Ishikawa (cell line): Measurements from ENCODE around the gene ADGRL3.

Experiments
- CREB1 ChIP-seq: IDR thresholded peaks from 2 replicates; pipeline ENCODE4 v1.6.1; 2012; ENCODE audit warnings: low read depth
- EGR1 ChIP-seq: IDR thresholded peaks from 2 replicates; pipeline ENCODE4 v1.6.1; 2012
- EP300 ChIP-seq: IDR thresholded peaks from 2 replicates; pipeline ENCODE4 v1.6.1; 2012; ENCODE audit warnings: borderline replicate concordance
- FOXM1 ChIP-seq: IDR thresholded peaks from 2 replicates; pipeline ENCODE4 v1.6.1; 2012; ENCODE audit warnings: low read depth, borderline replicate concordance
- NFIC ChIP-seq: IDR thresholded peaks from 2 replicates; pipeline ENCODE4 v1.6.1; 2012
- RAD21 ChIP-seq: IDR thresholded peaks from 2 replicates; pipeline ENCODE4 v1.6.1; 2012; ENCODE audit warnings: low read depth
- REST ChIP-seq: IDR thresholded peaks from 2 replicates; pipeline ENCODE4 v1.6.1; 2012; ENCODE audit warnings: low read depth, mild to moderate bottlenecking
- TAF1 ChIP-seq: IDR thresholded peaks from 2 replicates; pipeline ENCODE4 v1.6.1; 2012; ENCODE audit warnings: low read depth, mild to moderate bottlenecking
- TCF12 ChIP-seq: IDR thresholded peaks from 2 replicates; pipeline ENCODE4 v1.6.1; 2012; ENCODE audit warnings: low read depth
- YY1 ChIP-seq: IDR thresholded peaks from 2 replicates; pipeline ENCODE4 v1.6.1; 2012; ENCODE audit warnings: low read depth
- ZBTB7A ChIP-seq: IDR thresholded peaks from 2 replicates; pipeline ENCODE4 v1.6.1; 2012; ENCODE audit warnings: low read depth
- TF ChIP-seq, protein P1 (sequence below): IDR thresholded peaks from 2 replicates; pipeline ENCODE4 v1.6.1; 2012
- TF ChIP-seq, protein P2 (sequence below): IDR thresholded peaks from 2 replicates; pipeline ENCODE4 v1.6.1; 2012

DNA sequence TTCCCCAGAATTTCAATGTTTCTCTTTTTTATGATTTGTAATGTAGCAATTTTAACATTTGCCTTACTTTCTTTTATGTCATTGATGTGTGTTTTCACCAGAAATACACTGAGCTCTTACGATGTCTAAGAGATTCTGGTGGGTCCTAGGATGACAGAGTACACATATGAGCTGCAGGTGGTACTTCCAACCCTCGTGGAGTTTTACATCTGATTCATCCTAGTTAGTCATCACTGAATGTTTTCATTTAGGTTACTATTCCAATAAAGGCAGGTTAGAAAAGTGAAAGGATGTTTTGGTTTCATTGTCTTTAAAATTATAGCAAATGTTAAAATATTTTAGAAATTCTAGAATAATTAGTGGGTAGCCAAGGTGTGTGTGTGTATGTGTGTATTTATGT, 605.9 kb downstream of the ADGRL3 start:
- no peak for TF ChIP-seq YY1
- no peak for TF ChIP-seq ZBTB7A
- TF ChIP-seq TAF1, result no peak
- no peak for TF ChIP-seq CREB1
- TF ChIP-seq FOXM1, result no peak
- TF ChIP-seq, protein P1, sequence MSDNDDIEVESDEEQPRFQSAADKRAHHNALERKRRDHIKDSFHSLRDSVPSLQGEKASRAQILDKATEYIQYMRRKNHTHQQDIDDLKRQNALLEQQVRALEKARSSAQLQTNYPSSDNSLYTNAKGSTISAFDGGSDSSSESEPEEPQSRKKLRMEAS, result no peak
- TF ChIP-seq TCF12, result no peak
- TF ChIP-seq RAD21, result no peak
- TF ChIP-seq, protein P2, sequence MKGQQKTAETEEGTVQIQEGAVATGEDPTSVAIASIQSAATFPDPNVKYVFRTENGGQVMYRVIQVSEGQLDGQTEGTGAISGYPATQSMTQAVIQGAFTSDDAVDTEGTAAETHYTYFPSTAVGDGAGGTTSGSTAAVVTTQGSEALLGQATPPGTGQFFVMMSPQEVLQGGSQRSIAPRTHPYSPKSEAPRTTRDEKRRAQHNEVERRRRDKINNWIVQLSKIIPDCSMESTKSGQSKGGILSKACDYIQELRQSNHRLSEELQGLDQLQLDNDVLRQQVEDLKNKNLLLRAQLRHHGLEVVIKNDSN, result no peak
- no peak for TF ChIP-seq REST
- no peak for TF ChIP-seq NFIC
- no peak for TF ChIP-seq EP300
- no peak for TF ChIP-seq EGR1
